Kidney glomerular epithelial cell (primary cell): ENCODE results near the gene CTNNA3.
A peak's percentile ranks its signal among the peaks of the same experiment; 100 is the strongest.
"Not testable (repeated sequence)": the region's sequence is repeated elsewhere in the genome, so short reads cannot be mapped to it uniquely, and the experiment has no call there.

Experiments
- DNase-seq: peaks from one replicate; lab custom pipeline; 2025; lab: John Stamatoyannopoulos, UW

Gene CTNNA3

GRCh38 chr10:67696029-67696428 is at the start of gene CTNNA3:
TSS of gene CTNNA3 (minus strand) at chr10:67696195.
- DNase-seq, result no peak

GRCh38 chr10:67735430-67735829 is 39.4 kb upstream of the CTNNA3 start:
- DNase-seq, result no peak

GRCh38 chr10:67733511-67733910 is 37.5 kb upstream of the CTNNA3 start:
- DNase-seq, result no peak

GRCh38 chr10:67725567-67725966 is 29.6 kb upstream of the CTNNA3 start:
- DNase-seq, result no peak

GRCh38 chr10:67723601-67724000 is 27.6 kb upstream of the CTNNA3 start:
- DNase-seq, result no peak

- DNase-seq, result no peak
Measured at GRCh38 chr10:67722113-67722512, 26.1 kb upstream of the CTNNA3 start.

- not testable (repeated sequence) for DNase-seq
Measured at GRCh38 chr10:67716455-67716854, 20.5 kb upstream of the CTNNA3 start.

- DNase-seq, result no peak
Measured at GRCh38 chr10:67705921-67706320, 9.9 kb upstream of the CTNNA3 start.

- not testable (repeated sequence) for DNase-seq
Measured at GRCh38 chr10:67699613-67700270, 3.7 kb upstream of the CTNNA3 start.

GRCh38 chr10:67698164-67698563 is 2.2 kb upstream of the CTNNA3 start:
- DNase-seq, result no peak

- peak; percentile 27 for DNase-seq
Measured at GRCh38 chr10:67697724-67698131, 1.7 kb upstream of the CTNNA3 start.

- DNase-seq, result no peak
Measured at GRCh38 chr10:67696679-67697078, 684 bp upstream of the CTNNA3 start.

GRCh38 chr10:67695555-67695954 is 440 bp downstream of the CTNNA3 start:
- no peak for DNase-seq

GRCh38 chr10:67691861-67692260 is 4.1 kb downstream of the CTNNA3 start:
- DNase-seq, result not testable (repeated sequence)

- DNase-seq, result not testable (repeated sequence)
Measured at GRCh38 chr10:67690540-67690939, 5.5 kb downstream of the CTNNA3 start.

- not testable (repeated sequence) for DNase-seq
Measured at GRCh38 chr10:67684140-67684539, 11.9 kb downstream of the CTNNA3 start.

- DNase-seq, result no peak
Measured at GRCh38 chr10:67678335-67678974, 17.5 kb downstream of the CTNNA3 start.

GRCh38 chr10:67676208-67676825 is 19.7 kb downstream of the CTNNA3 start:
- DNase-seq, result no peak

- peak; percentile 24 for DNase-seq
Measured at GRCh38 chr10:67670401-67670800, 25.6 kb downstream of the CTNNA3 start.

- DNase-seq, result no peak
Measured at GRCh38 chr10:67669978-67670377, 26.0 kb downstream of the CTNNA3 start.

- DNase-seq, result no peak
Measured at GRCh38 chr10:67668448-67668847, 27.5 kb downstream of the CTNNA3 start.

GRCh38 chr10:67667035-67667425 is 29.0 kb downstream of the CTNNA3 start:
- DNase-seq, result no peak

GRCh38 chr10:67666416-67667034 is 29.5 kb downstream of the CTNNA3 start:
- DNase-seq, result peak; percentile 5
